GM19455 (cell line): ENCODE results near the gene APOA1.

Experiments
- ATAC-seq: cut with Tn5 transposase; IDR thresholded peaks from one replicate; pipeline ENCODE4 v1.9.1; 2021; ENCODE audit not compliant: unreplicated experiment

The APOA1 gene

GRCh38 chr11:116859175-116859574, 21.8 kb upstream of the APOA1 start:
- ATAC-seq = no peak

GRCh38 chr11:116857936-116858335, 20.5 kb upstream of the APOA1 start:
- ATAC-seq = no peak

DNA sequence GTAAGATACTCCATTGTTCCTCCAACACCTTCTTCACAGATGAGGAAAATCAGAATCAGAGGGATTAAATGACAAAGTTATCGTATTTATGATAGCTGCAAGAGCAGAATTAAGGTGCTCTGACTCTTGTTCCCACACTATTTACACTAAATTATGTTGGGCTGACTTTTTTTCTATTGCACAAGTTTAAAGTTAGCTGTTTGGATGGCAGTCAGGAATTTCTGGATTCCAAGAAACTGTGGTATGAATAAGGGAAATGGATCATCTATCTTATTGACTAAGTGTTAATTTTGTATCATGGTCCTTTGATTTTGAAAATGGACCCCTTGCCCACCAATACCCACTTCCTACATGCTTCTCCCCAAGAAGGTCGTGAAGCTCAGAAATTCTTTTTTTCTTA, 19.9 kb upstream of the APOA1 start:
- no peak for ATAC-seq

DNA sequence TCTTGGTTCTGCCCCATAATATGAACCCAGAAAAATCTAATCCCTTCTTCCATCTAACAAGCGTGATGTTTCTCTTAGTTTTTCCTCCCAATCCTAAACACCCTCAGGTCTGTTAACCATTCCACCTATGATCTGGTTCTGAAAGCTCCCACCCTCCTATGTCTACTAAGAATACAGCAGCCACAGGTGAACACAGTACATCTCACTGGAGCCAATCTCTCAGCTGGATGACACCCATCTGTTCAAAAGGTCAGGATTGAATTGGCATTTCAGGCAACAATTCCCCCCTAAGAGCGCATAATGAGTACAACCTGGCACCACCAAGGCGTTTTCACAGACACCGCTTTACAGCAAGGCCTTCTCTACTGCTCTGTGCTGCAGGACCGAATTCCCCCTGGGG, 19.0 kb upstream of the APOA1 start:
- ATAC-seq = no peak

DNA sequence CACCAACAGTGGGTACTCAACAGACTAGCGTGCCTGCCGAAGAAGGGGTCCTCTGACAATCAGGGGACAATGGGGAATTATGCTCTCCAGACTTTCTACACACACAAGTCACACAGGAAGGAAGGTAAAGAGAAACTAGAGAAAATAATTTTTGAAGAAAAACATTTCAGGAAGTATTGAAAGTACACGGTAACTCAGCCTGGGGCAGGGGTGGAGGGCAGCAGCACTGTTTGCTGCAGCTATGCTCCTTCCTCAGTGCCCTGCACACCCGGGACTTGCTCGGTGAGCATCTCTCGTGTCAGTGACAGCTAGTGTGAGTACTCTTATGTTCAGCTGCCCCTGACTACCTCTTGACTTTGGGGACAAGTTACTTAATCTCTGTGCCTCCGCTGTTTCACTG, 18.0 kb upstream of the APOA1 start:
- no peak for ATAC-seq

GRCh38 chr11:116853461-116854073, 16.1 kb upstream of the APOA1 start:
- peak; percentile 92 for ATAC-seq

- ATAC-seq = no peak
Measured at GRCh38 chr11:116852261-116853031, 15.0 kb upstream of the APOA1 start.

- ATAC-seq = no peak
Measured at GRCh38 chr11:116851626-116852025, 14.2 kb upstream of the APOA1 start.

GRCh38 chr11:116849486-116849885, 12.1 kb upstream of the APOA1 start:
- ATAC-seq = no peak

GRCh38 chr11:116849060-116849459, 11.6 kb upstream of the APOA1 start:
- no peak for ATAC-seq

GRCh38 chr11:116847612-116848011, 10.2 kb upstream of the APOA1 start:
- ATAC-seq = no peak

DNA sequence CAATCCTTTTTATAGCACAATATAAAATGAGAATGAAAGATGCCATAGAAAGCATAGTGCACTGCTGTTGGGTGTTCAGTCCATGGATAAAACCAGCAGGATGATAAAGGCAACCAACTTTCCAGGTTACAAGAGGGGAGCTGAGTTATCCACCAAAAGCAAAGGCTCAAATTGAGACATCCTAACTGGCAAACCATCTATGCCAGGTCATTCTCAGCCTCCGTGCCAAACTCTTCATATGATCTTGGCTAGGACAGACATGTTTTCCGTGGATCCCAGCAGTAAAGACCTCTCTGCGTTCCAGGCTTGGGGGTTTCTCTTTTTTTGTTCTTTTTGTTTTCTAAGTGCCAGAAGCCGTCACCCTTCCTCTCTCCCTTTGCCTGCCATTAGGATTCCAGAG, 7.3 kb upstream of the APOA1 start:
- no peak for ATAC-seq

DNA sequence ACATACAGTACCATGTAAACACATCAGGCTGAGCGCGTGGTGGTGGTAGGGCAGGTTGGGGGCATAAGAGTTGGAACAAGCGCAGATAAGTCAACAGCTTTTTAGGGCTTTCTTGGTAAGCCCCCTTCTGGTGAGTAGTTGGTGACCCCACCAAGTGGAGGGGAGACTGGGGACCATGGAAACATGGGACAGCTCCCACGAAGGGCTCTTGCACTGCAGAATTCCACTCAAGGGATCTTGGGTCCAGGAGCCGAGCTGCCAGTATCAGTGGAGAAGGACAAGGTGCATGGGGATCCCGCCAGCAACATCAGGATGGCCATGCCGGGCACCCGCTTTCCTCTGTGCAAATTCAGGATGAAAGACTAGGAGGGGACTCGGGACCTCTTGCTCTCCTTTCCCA, 6.2 kb upstream of the APOA1 start:
- ATAC-seq = no peak

- no peak for ATAC-seq
Measured at GRCh38 chr11:116842909-116843308, 5.5 kb upstream of the APOA1 start.

DNA sequence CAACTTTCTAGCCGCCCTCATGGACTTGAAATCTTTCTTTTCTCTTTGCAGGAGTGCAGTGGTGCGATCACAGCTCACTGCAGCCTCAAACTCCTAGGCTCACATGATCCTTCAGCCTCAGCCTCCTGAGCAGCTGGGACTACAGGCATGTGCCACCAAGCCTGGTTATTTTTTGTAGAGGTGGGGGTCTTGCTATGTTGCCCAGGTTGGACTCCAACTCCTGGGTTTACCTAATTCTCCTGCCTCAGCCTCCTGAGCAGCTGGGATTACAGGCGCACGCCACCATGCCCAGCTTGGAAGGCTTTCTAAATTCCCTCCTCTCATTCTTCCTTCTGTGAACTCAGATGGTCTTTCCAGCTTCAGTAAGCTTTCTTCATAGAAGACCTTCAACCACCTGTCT, 4.7 kb upstream of the APOA1 start:
- no peak for ATAC-seq

DNA sequence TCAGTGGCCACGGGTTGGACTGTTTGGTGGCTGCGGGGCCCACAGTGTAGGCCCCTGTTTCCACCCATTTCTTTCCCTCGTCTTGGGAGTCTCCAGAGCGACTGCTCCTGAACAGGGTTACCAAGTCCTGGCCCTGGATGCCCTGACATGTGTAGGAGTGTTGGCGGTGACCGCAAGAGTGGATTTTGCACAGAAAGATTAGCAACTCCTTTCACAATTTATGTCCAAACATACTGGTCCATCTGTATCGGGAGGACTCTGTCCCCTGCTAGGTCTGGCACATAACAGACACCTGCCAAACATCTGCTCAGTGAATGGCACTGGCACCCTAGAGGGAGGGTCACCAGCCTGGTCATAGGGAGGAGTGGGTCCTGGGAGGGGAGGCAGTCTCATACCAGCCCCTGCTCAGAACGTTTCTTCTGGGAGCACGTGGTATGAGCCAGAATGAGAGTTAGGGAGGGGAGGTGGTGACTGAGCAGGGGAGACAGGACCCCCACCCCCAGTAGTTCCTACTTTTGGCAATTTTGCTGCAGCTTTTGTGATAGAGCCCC, 3.4 kb upstream of the APOA1 start:
- no peak for ATAC-seq

DNA sequence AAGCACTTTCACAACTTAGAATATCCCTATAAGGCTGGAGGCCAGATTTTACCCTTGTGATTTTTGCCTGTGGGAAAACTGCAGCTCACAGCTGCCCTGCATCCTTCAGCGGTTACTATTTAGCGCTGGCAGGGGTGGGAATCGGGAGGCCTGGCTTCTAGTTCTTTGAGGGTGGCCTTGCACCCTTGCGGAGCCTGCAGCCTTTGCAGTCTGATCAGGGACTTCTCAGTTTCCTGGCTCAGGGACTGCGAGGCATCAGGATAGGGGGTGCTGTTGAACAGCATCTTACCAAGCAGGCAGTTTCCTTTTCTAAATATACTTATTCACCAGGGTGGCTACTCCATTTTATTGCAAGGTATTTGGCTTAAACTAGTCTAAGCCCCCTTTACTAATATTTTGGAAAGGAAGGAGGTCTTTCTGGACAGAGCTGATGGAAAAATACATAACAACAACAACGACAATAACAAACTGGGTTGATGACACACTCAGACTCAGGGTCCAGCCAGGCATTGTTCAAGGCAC, 2.9 kb upstream of the APOA1 start:
- no peak for ATAC-seq

DNA sequence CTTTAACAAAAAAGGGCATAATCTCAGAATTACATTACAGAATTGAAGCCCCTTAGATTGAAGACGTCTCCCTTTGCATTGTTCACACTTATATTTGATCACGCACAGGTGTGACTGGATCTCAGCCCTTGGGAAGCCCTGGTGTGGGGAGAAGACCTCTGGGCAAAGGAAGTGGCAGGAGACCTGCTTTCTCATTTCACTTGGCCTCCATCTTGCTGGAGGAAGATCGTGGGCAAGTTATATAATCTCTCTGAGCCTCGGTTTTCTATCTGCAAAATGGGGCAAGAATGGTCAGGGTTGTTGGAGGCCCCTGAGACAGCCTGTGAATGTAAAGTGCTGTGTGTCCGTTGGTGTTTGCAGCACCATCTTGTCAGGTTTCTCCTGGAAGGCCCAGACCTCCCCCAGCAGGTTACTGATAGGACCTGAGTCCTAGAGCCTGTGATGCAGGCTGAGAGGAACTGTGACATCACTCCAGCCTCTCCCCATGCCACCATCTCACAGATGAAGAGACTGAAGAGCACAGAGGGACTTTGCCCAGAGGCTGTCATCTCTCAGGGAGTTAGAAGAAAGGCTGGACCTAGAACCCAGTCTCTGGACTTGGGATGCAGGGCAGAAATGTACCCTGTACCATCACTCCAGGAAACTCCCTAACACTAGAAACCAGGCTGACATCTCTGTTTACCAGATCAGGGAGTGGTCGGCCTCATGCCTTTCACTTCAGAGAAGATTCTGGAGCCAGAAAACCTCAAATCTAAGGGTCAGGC, 1.1 kb upstream of the APOA1 start:
- ATAC-seq = no peak

GRCh38 chr11:116836632-116836991, 810 bp downstream of the APOA1 start:
- no peak for ATAC-seq

DNA sequence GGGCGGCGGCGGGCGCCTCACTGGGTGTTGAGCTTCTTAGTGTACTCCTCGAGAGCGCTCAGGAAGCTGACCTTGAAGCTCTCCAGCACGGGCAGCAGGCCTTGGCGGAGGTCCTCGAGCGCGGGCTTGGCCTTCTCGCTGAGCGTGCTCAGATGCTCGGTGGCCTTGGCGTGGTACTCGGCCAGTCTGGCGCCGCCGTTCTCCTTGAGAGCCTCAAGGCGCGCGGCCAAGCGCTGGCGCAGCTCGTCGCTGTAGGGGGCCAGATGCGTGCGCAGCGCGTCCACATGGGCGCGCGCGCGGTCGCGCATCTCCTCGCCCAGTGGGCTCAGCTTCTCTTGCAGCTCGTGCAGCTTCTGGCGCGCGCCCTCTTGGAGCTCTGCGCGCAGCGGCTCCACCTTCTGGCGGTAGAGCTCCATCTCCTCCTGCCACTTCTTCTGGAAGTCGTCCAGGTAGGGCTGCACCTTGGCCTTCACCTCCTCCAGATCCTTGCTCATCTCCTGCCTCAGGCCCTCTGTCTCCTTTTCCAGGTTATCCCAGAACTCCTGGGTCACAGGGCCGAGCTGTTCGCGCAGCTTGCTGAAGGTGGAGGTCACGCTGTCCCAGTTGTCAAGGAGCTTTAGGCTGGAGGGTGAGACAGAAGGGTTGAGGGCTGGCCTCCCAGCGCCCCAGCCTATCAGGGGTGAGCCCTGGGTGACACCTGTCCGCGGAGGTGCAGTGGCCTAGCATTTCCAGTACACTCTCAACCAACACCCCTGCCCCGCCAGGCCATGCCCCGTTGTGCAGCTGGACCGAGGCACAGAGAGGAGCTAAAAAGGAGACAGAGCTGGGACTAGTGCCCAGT, 1.4 kb downstream of the APOA1 start:
- peak; percentile 83 for ATAC-seq
